ENCODE measurements around the gene PSMD3.

- TF ChIP-seq GATA2 (IDR thresholded peaks at IDR 0.05; ENCODE audit: low read depth, low read length) (no peak), GATA3 (IDR thresholded peaks at IDR 0.05; ENCODE audit: low read depth, low read length) (no peak)
Measured at GRCh38 chr17:39994448-39994847, 13.8 kb downstream of the PSMD3 start.

Data from SH-SY5Y (cell line).